Keratinocyte (primary cell): ENCODE data around the gene NCBP1. TPM values are rescaled to one million over a fixed set of nuclear protein-coding genes. Genes with fewer than 3 reads are reported as not detected.

Experiments
- DNase-seq: peaks from one replicate; pipeline ENCODE4 v3.0.0-alpha.2; 2011; ENCODE audit warnings: low read depth, missing footprints, low spot score
- FAIRE-seq: peaks from 2 replicates; lab custom pipeline; 2011; peaks lifted over from hg19 to GRCh38; lab: Jason Lieb, UNC
- H2AFZ ChIP-seq: 2 replicates; pipeline ENCODE4 v1.6.0; 2012; ENCODE audit warnings: low read length, control low read depth, inconsistent platforms; ENCODE audit not compliant: control insufficient read depth
- H3K27ac ChIP-seq: 2 replicates; pipeline ENCODE4 v1.5.1; 2011; ENCODE audit warnings: low read length; ENCODE audit not compliant: control insufficient read depth, insufficient read depth
- H3K27me3 ChIP-seq: 3 replicates; pipeline ENCODE4 v1.6.0; 2011; ENCODE audit warnings: low read length; ENCODE audit not compliant: control insufficient read depth, insufficient read depth; ENCODE audit errors: extremely low read depth
- H3K36me3 ChIP-seq, 2 experiments: 2 replicates in 1 of 2; 3 replicates in 1 of 2; pipeline ENCODE4 v1.5.1; 2011; ENCODE audit warnings: low read length in 2 of 2, mild to moderate bottlenecking in 1 of 2; ENCODE audit not compliant: control insufficient read depth in 2 of 2, insufficient read depth in 2 of 2; ENCODE audit errors: extremely low read depth in 1 of 2
- H3K4me1 ChIP-seq: 3 replicates; pipeline ENCODE4 v1.5.1; 2011; ENCODE audit warnings: low read length; ENCODE audit not compliant: control insufficient read depth, insufficient read depth; ENCODE audit errors: extremely low read depth
- H3K4me2 ChIP-seq: 3 replicates; pipeline ENCODE4 v1.6.0; 2011; ENCODE audit warnings: low read depth, low read length; ENCODE audit not compliant: control insufficient read depth, insufficient read depth; ENCODE audit errors: extremely low read depth
- H3K4me3 ChIP-seq, 3 experiments: fragments of 200-600 bp in 1 of 3; sonication (generic) in 1 of 3; 2 replicates in 2 of 3; 3 replicates in 1 of 3; pipeline ENCODE4 v1.5.1; 2011 to 2016; ENCODE audit warnings: low read length in 3 of 3, mild to moderate bottlenecking in 3 of 3, control low read depth in 2 of 3, inconsistent platforms in 1 of 3, low read depth in 1 of 3, mixed read lengths in 1 of 3, mixed run types in 1 of 3, moderate library complexity in 1 of 3; ENCODE audit not compliant: control insufficient read depth in 2 of 3, insufficient read depth in 2 of 3; ENCODE audit errors: extremely low read depth in 1 of 3
- H3K79me2 ChIP-seq: 2 replicates; pipeline ENCODE4 v1.6.0; 2012; ENCODE audit warnings: low read length; ENCODE audit not compliant: control insufficient read depth, insufficient read depth
- H3K9ac ChIP-seq: 3 replicates; pipeline ENCODE4 v1.6.0; 2011; ENCODE audit warnings: low read length; ENCODE audit not compliant: control insufficient read depth, insufficient read depth; ENCODE audit errors: extremely low read depth
- H3K9me1 ChIP-seq: 3 replicates; pipeline ENCODE4 v1.6.0; 2011; ENCODE audit warnings: low read length; ENCODE audit not compliant: control insufficient read depth, insufficient read depth; ENCODE audit errors: extremely low read depth
- H3K9me3 ChIP-seq: 2 replicates; pipeline ENCODE4 v1.5.1; 2012; ENCODE audit warnings: low read depth, low read length; ENCODE audit not compliant: control insufficient read depth
- H4K20me1 ChIP-seq: 3 replicates; pipeline ENCODE4 v1.6.0; 2011; ENCODE audit warnings: low read length; ENCODE audit not compliant: control insufficient read depth, insufficient read depth; ENCODE audit errors: extremely low read depth
- CTCF ChIP-seq, 3 experiments: IDR thresholded peaks in 1 of 3; conservative IDR thresholded peaks in 1 of 3; optimal IDR thresholded peaks in 1 of 3; 2 replicates in 2 of 3; 3 replicates in 1 of 3; pipeline versions ENCODE3 to v1.5.1; 2011; ENCODE audit warnings: low read length in 3 of 3, mild to moderate bottlenecking in 3 of 3, moderate library complexity in 2 of 3, control low read depth in 1 of 3, inconsistent platforms in 1 of 3; ENCODE audit not compliant: insufficient read depth in 2 of 3; ENCODE audit errors: extremely low read depth in 1 of 3
- EZH2 ChIP-seq: IDR thresholded peaks from one replicate; pipeline ENCODE4 v1.6.1; 2012; ENCODE audit warnings: inconsistent platforms, mild to moderate bottlenecking, low read length, moderate library complexity
- dilution Hi-C: fragments of 300-500 bp; cut with MboI; formaldehyde crosslinking; loops from one replicate; pipeline ENCODE4 v1.7.0; 2020; ENCODE audit warnings: low sequenced_read_pairs; ENCODE audit not compliant: extremely low pct_ligation_motif_present
- polyA plus RNA-seq, 5 experiments: library from polyadenylated mRNA; depleted of rRNA in 3 of 5; stranded (reverse) in 3 of 5; stranded (forward) in 1 of 5; unstranded in 1 of 5; fragments of >200 nt; gene quantifications; 1 replicate in 1 of 5; 2 replicates in 3 of 5; 3 replicates in 1 of 5; pipeline versions ENCODE4 v1.2.1 to v1.2.3, GENCODE V29; 2011 to 2012; ENCODE audit warnings: missing spikeins in 2 of 5, low read depth in 1 of 5, low replicate concordance in 1 of 5

Gene NCBP1
- polyA plus RNA-seq, 1 donor (not counting 4 experiments of a cell fraction or from before 2014, with no cell fraction given) = 38.6 TPM

- no peaks in the 10 kb centered on the region for H3K27me3 ChIP-seq
- no peaks in the 10 kb centered on the region for H3K36me3 ChIP-seq
- H2AFZ ChIP-seq = no peak overlapping the region
- no peak for TF ChIP-seq EZH2
- TF ChIP-seq CTCF (optimal IDR thresholded peaks at IDR 0.05 in 1 of 3, IDR thresholded peaks at IDR 0.05 in 1 of 3, conservative IDR thresholded peaks at IDR 0.05 in 1 of 3; ENCODE audit: extremely low read depth in 1 of 3, insufficient read depth in 2 of 3, low read length in 3 of 3) = no peak
- DNase-seq (no peak), FAIRE-seq (no peak)
- no peaks in the 10 kb centered on the region for H3K79me2 ChIP-seq
- H3K9ac ChIP-seq = no peak overlapping the region
- H3K4me3 ChIP-seq = no peak overlapping the region
- no peaks in the 10 kb centered on the region for H3K9me3 ChIP-seq
- H3K27ac ChIP-seq = no peak overlapping the region
- H3K4me1 ChIP-seq = peaks cover 20% of the 10 kb centered on the region
- H3K4me2 ChIP-seq = no peak overlapping the region
- dilution Hi-C loops = no loop called here
- H3K9me1 ChIP-seq = no peaks in the 10 kb centered on the region
- H4K20me1 ChIP-seq = no peaks in the 10 kb centered on the region
These were observed 84.2 kb downstream of the NCBP1 start for GRCh38 chr9:97717866-97718265.

DNA sequence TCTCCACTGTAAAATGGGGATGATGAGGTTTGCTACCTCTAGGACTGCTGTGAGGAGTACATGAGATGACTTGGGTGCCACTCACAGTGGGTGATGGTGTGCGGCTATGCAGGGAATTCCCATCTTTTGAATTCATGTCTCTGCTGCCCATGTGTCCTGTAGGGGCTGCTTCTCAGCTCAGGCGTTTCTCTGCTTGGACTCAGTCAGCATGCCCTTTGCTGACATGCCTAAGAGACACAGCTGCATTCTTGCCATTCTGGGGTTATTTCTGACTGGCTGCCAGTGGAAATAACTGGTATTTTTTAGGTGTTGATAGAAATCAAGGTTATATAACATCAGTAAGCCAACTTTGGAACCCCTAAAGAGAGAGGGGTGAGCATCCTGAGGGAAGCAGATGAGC is 87.8 kb downstream of the NCBP1 start:
- Histone ChIP-seq H3K4me3 (no peak overlapping the region), H3K27me3 (no peaks in the 10 kb centered on the region), H3K9me1 (no peaks in the 10 kb centered on the region), H3K27ac (no peak overlapping the region), H3K4me1 (no peaks in the 10 kb centered on the region), H4K20me1 (no peaks in the 10 kb centered on the region), H3K9me3 (no peaks in the 10 kb centered on the region), H3K79me2 (no peaks in the 10 kb centered on the region), H2AFZ (no peak overlapping the region), H3K36me3 (no peaks in the 10 kb centered on the region), H3K9ac (no peak overlapping the region), H3K4me2 (no peak overlapping the region)
- dilution Hi-C loops = no loop called here
- DNase-seq (no peak), FAIRE-seq (no peak)
- TF ChIP-seq CTCF (optimal IDR thresholded peaks at IDR 0.05 in 1 of 3, IDR thresholded peaks at IDR 0.05 in 1 of 3, conservative IDR thresholded peaks at IDR 0.05 in 1 of 3; ENCODE audit: extremely low read depth in 1 of 3, insufficient read depth in 2 of 3, low read length in 3 of 3) (no peak), EZH2 (no peak)
